Natural killer cell (primary cell): ENCODE results near the gene RPS19. TPM values are rescaled to one million over a fixed set of nuclear protein-coding genes. Genes with fewer than 3 reads are reported as not detected.

Experiments used
- ATAC-seq, 3 donors: fragments of 150-1000 bp in 2 of 3; fragments of 200-7000 bp in 1 of 3; cut with Tn5 transposase; 1 replicate in 1 of 3; 2 replicates in 2 of 3; pipeline ENCODE4 v1.10.0; 2021; ENCODE audit warnings: mild to moderate bottlenecking in 2 of 3, moderate library complexity in 2 of 3
- DNase-seq, 2 donors: peaks; one replicate each; pipeline versions ENCODE4 v3.0.0 to v3.0.0-alpha.2; 2013 to 2021; ENCODE audit warnings: mixed read lengths in 1 of 2
- H3K27ac ChIP-seq: one replicate; pipeline ENCODE4 v1.5.1; 2013; ENCODE audit warnings: mild to moderate bottlenecking, low read length
- H3K27me3 ChIP-seq: one replicate; pipeline ENCODE4 v1.6.1; 2013; ENCODE audit warnings: low read length; ENCODE audit not compliant: control insufficient read depth, insufficient read depth
- H3K36me3 ChIP-seq: one replicate; pipeline ENCODE4 v1.6.1; 2013; ENCODE audit warnings: low read length; ENCODE audit not compliant: control insufficient read depth, insufficient read depth
- H3K4me1 ChIP-seq: one replicate; pipeline ENCODE4 v1.6.1; 2013; ENCODE audit warnings: low read length; ENCODE audit not compliant: control insufficient read depth, insufficient read depth
- H3K4me3 ChIP-seq: one replicate; pipeline ENCODE4 v1.5.1; 2013; ENCODE audit warnings: low read length
- H3K9me3 ChIP-seq: one replicate; pipeline ENCODE4 v1.6.1; 2013; ENCODE audit warnings: low read length; ENCODE audit not compliant: control insufficient read depth, insufficient read depth
- H3K27ac Mint-ChIP-seq, 2 donors: one replicate each; pipeline ENCODE4 v1.8.0; 2022; ENCODE audit warnings: mild to moderate bottlenecking in 2 of 2, mixed read lengths in 2 of 2, moderate library complexity in 1 of 2
- H3K27me3 Mint-ChIP-seq, 2 donors: one replicate each; pipeline ENCODE4 v1.8.0; 2022; ENCODE audit warnings: low read depth in 2 of 2, mixed read lengths in 2 of 2
- H3K36me3 Mint-ChIP-seq: one replicate; pipeline ENCODE4 v1.8.0; 2022; ENCODE audit warnings: mixed read lengths
- H3K4me1 Mint-ChIP-seq, 2 donors: one replicate each; pipeline ENCODE4 v1.8.0; 2022; ENCODE audit warnings: mixed read lengths in 2 of 2
- H3K4me3 Mint-ChIP-seq: one replicate; pipeline ENCODE4 v1.8.0; 2022; ENCODE audit warnings: mild to moderate bottlenecking, moderate library complexity, mixed read lengths
- H3K9me3 Mint-ChIP-seq, 2 donors: one replicate each; pipeline ENCODE4 v1.8.0; 2022; ENCODE audit warnings: mixed read lengths in 2 of 2
- CTCF ChIP-seq: fragments of 200-600 bp; IDR thresholded peaks from one replicate; pipeline ENCODE4 v1.8.0; 2022; ENCODE audit warnings: antibody characterized with exemption
- WGBS: methylation state at CpG from one replicate; pipeline ENCODE4 v1.1.7; 2013; ENCODE audit warnings: missing lambda C conversion rate; ENCODE audit not compliant: insufficient coverage; 5-methylcytosine and 5-hydroxymethylcytosine counted together
- intact Hi-C: fragments of 100-400 bp; cut with micrococcal nuclease; formaldehyde crosslinking; loops from one replicate; pipeline ENCODE4 v1.14.2; 2022
- total RNA-seq, 4 donors: library from RNA; stranded (reverse); fragments of 120-200 nt in 1 of 4; gene quantifications; one replicate each; pipeline versions ENCODE4 v1.2.3 to v1.2.4, GENCODE V29; 2013 to 2022

Gene RPS19
- total RNA-seq, 3 donors from 2014 or later (not counting 1 experiment from before 2014, with no cell fraction given): 1,358 to 1,814 (median 1,709) TPM

- H3K9me3 ChIP-seq: no peaks in the 10 kb centered on the region
- Mint-ChIP-seq H3K27ac (peak overlapping the region; percentile 84 to 89), H3K36me3 (peaks cover 8% of the 10 kb centered on the region), H3K4me3 (peak overlapping the region; percentile 84), H3K9me3 (no peaks in the 10 kb centered on the region), H3K4me1 (peaks cover 61 to 83% of the 10 kb centered on the region in 2 donors), H3K27me3 (no peaks in the 10 kb centered on the region)
- DNase-seq (peak; percentile 75 to 90), ATAC-seq (peak; percentile 25 to 34 (median 27))
- H3K4me3 ChIP-seq: peak overlapping the region; percentile 56
- intact Hi-C loops: loop anchor here (1.0 kb wide), 3 partner anchors 15 to 57 kb away; no protein-coding TSS in a partner anchor
- WGBS: 8% methylated on average over 11 of the region's 17 CpGs
- H3K27me3 ChIP-seq: no peaks in the 10 kb centered on the region
- H3K27ac ChIP-seq: peak overlapping the region; percentile 92
- no peak for TF ChIP-seq CTCF
- H3K4me1 ChIP-seq: peaks cover 85% of the 10 kb centered on the region
- H3K36me3 ChIP-seq: peaks cover 39% of the 10 kb centered on the region
Measured at GRCh38 chr19:41887711-41888382, 27.8 kb downstream of the RPS19 start.

DNA sequence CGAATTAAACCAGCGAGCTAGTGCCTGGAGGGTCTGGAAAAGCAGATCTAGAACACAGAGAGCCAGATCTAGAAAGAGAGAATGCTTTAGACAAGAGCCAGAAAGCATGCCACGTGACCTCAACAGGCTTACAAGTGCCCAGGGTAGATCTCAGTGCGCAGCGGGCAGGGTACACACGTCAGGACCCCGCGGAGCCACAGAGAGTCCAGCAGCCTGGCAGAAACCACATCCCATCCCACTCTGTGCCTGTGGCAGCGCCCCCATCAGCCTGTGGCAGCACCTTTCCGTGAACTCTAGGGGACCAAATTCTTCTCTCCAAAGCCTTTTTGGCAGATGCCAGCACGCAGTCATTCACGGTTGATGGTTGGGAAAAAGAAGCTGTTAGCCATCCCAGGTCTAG lies 28.9 kb downstream of the RPS19 start:
- Histone ChIP-seq H3K4me1 (peaks cover 92% of the 10 kb centered on the region), H3K4me3 (no peak overlapping the region), H3K27me3 (no peaks in the 10 kb centered on the region), H3K27ac (peak overlapping the region; percentile 92), H3K36me3 (peaks cover 44% of the 10 kb centered on the region), H3K9me3 (no peaks in the 10 kb centered on the region)
- TF ChIP-seq CTCF: no peak
- peak in 1 of 2 donors; percentile 66 for DNase-seq
- Mint-ChIP-seq H3K27me3 (no peaks in the 10 kb centered on the region), H3K36me3 (peaks cover 8% of the 10 kb centered on the region), H3K9me3 (no peaks in the 10 kb centered on the region), H3K4me1 (peaks cover 67 to 86% of the 10 kb centered on the region in 2 donors), H3K27ac (peak overlapping the region; percentile 84 to 89), H3K4me3 (peak overlapping the region; percentile 84)
- 36% methylated on average over 12 of the region's 12 CpGs for WGBS
- intact Hi-C loops: no loop called here
- peak in 1 of 3 donors; percentile 6 for ATAC-seq

- DNase-seq (peak in 1 of 2 donors; percentile 32), ATAC-seq (peak; percentile 6 to 39 (median 28))
- Histone ChIP-seq H3K9me3 (no peaks in the 10 kb centered on the region), H3K36me3 (peaks cover 50% of the 10 kb centered on the region), H3K27me3 (no peaks in the 10 kb centered on the region), H3K4me1 (peaks cover 95% of the 10 kb centered on the region), H3K27ac (peak overlapping the region; percentile 92), H3K4me3 (no peak overlapping the region)
- Mint-ChIP-seq H3K9me3 (no peaks in the 10 kb centered on the region), H3K4me3 (peak overlapping the region; percentile 84), H3K27me3 (no peaks in the 10 kb centered on the region), H3K36me3 (peaks cover 8% of the 10 kb centered on the region), H3K27ac (peak overlapping the region; percentile 84 to 89), H3K4me1 (peaks cover 69 to 82% of the 10 kb centered on the region in 2 donors)
- intact Hi-C loops: no loop called here
- WGBS: 29% methylated on average over 8 of the region's 8 CpGs
- TF ChIP-seq CTCF: no peak
Measured at GRCh38 chr19:41889896-41890295, 29.8 kb downstream of the RPS19 start.
